Stimulated activated naive B cell treated with anti-CD40 and anti-IgM and Interleukin-4, amounts not matched to agents 10 μg/mL and 1 μg/mL and 100 μg/mL, for 72 hours (primary cell): ENCODE data around the gene RASSF7.

Experiments used
- ATAC-seq, 2 donors: fragments of 150-1000 bp; cut with Tn5 transposase; replicated peaks; 2 replicates each; pipeline ENCODE4 v1.10.0; 2021; ENCODE audit warnings: moderate library complexity in 1 of 2
- DNase-seq: peaks from one replicate; pipeline ENCODE4 v3.0.0; 2021
- H3K27ac Mint-ChIP-seq: one replicate; pipeline ENCODE4 v1.8.0; 2022; ENCODE audit warnings: mild to moderate bottlenecking, mixed read lengths
- H3K27me3 Mint-ChIP-seq, 2 donors: one replicate each; pipeline ENCODE4 v1.8.0; 2022; ENCODE audit warnings: mixed read lengths in 2 of 2
- H3K36me3 Mint-ChIP-seq, 2 donors: one replicate each; pipeline ENCODE4 v1.8.0; 2022; ENCODE audit warnings: mixed read lengths in 2 of 2, mild to moderate bottlenecking in 1 of 2
- H3K4me1 Mint-ChIP-seq, 2 donors: one replicate each; pipeline ENCODE4 v1.8.0; 2022; ENCODE audit warnings: mixed read lengths in 2 of 2, mild to moderate bottlenecking in 1 of 2
- H3K4me3 Mint-ChIP-seq, 2 donors: one replicate each; pipeline ENCODE4 v1.8.0; 2022; ENCODE audit warnings: mild to moderate bottlenecking in 2 of 2, mixed read lengths in 2 of 2, moderate library complexity in 1 of 2
- H3K9me3 Mint-ChIP-seq, 2 donors: one replicate each; pipeline ENCODE4 v1.8.0; 2022; ENCODE audit warnings: mixed read lengths in 2 of 2, mild to moderate bottlenecking in 1 of 2

RASSF7 gene

DNA sequence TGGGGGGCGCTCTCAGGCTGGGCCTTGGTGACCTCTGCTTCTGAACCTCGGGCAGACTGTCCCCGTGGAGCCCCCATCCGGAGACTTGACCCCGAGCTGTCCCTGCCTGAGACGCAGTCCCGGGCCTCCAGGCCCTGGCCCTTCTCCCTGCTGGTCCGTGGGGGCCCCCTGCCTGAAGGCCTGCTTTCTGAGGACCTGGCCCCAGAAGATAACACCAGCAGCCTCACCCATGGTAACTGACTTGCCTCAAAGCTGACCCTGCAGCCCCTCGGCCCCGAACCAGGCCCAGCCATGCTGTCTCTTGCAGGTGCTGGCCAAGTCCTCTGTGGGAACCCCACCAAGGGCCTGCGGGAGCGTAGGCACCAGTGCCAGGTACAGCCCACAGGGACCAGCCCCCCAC is 9.2 kb upstream of the RASSF7 start:
- H3K36me3 Mint-ChIP-seq = peaks cover 0 to 3% of the 10 kb centered on the region in 2 donors
- DNase-seq (no peak), ATAC-seq (no peak)
- H3K4me1 Mint-ChIP-seq = peaks cover 0 to 12% of the 10 kb centered on the region in 2 donors
- no peak overlapping the region for H3K4me3 Mint-ChIP-seq
- peaks cover 0 to 5% of the 10 kb centered on the region in 2 donors for H3K27me3 Mint-ChIP-seq
- H3K9me3 Mint-ChIP-seq = no peaks in the 10 kb centered on the region
- no peak overlapping the region for H3K27ac Mint-ChIP-seq

DNA sequence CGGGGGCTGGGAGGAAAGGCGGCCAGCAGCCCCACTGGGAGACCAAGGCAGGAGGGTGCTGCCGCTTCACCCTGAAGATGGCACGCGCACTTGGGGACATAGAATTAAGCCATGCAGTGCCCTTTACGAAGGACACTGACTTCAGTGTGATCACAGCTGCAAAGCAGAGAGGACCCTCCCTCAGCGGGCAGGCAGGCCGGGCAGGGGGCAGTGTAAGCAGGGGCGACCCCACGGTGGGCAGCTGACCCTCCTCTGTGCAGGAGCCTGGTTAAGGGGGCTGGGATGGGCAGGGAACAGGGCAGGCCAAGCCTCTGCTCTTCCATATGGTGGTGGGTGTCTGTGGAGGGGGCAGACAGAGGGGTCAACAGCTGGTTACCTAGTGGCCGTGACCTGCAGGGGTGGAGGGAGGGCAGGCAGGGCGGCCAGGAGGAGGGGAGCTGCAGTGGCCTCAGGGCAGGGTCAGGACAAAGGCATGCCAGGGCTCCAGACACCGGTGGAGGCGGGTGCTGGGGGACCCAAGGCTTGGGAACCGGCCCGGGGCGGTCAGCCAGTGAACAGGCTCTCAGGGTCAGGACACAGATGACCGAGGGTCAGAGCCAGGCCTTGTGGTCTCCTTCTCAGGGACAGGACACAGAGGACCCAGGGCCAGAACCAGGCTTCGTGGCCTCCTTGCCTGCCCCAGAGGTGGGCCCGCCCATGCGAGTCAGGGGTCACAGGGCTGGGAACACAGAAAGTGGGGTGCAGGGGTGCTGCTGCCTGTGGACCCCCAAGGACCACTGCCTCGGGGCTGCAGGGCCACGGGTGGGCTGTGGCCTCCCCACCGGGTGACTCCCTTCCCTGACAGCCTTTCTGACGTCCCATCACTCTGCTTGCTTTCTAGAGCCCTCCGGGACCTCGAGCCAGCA is 7.4 kb upstream of the RASSF7 start:
- no peak for ATAC-seq
- H3K4me1 Mint-ChIP-seq = peaks cover 0 to 12% of the 10 kb centered on the region in 2 donors
- H3K4me3 Mint-ChIP-seq = no peak overlapping the region
- peaks cover 0 to 3% of the 10 kb centered on the region in 2 donors for H3K36me3 Mint-ChIP-seq
- no peaks in the 10 kb centered on the region for H3K9me3 Mint-ChIP-seq
- peak overlapping the region; percentile 37 for H3K27ac Mint-ChIP-seq
- peaks cover 3 to 6% of the 10 kb centered on the region in 2 donors for H3K27me3 Mint-ChIP-seq
- DNase-seq = no peak

DNA sequence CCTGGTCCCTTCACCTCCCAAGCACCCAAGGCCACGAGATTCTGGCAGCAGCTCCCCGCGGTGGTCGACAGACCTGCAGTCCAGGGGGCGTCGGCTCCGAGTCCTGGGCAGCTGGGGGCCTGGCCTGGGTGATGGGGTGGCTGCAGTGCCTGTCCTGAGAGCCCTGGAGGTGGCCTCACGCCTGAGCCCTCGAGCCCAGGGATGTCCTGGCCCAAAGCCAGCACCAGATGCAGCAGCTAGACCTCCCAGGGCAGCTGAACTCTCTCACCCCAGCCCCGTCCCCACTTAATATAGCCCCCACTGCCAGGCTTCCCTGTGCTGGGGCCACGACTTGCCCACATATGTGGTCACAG is 6.8 kb upstream of the RASSF7 start:
- H3K27ac Mint-ChIP-seq = no peak overlapping the region
- H3K4me1 Mint-ChIP-seq = peaks cover 0 to 12% of the 10 kb centered on the region in 2 donors
- H3K9me3 Mint-ChIP-seq = no peaks in the 10 kb centered on the region
- peak overlapping the region; percentile 35 to 48 for H3K4me3 Mint-ChIP-seq
- DNase-seq (no peak), ATAC-seq (no peak)
- peaks cover 3 to 6% of the 10 kb centered on the region in 2 donors for H3K27me3 Mint-ChIP-seq
- H3K36me3 Mint-ChIP-seq = peaks cover 0 to 3% of the 10 kb centered on the region in 2 donors

DNA sequence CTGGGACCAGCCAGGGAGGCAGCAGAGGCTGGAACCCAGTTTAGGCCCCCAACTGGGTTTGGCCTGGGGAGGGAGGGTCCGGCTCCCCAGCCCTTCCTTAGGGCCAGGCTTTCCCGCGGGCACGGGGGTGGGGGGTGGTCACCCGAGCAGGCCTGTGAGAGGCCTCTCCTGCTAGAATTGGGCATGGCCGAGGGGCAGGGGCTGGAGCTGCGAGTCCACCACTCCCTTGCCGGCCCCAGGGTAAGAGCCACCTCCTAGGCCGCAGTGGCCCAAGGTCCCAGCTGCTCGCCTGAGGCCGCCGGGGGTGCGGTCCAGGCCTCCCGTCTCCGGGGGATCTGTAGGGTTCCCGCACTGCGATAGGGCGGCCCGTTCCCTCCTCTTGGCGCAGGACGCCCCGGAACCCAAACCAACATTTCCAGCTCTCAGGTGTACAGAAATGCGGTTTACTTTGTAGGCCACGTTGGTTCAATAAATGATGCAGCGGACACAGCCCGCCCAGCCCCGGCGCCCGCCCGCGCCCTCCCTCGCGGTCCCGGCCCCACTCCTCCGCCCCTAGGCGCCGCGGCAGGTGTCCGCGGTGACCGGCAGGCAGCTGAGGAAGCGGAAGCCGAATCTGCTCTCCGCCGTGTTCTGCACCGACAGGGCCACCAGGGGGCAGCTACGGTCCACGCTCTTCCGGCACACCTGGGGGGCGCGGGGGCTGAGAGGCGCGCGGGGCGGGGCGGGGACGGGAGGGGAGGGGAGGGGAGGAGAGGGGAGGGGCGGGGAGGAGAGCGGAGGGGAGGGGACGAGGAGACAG is 6.1 kb upstream of the RASSF7 start:
- DNase-seq (no peak), ATAC-seq (peak; percentile 86 to 89)
- H3K36me3 Mint-ChIP-seq = peaks cover 0 to 3% of the 10 kb centered on the region in 2 donors
- H3K27ac Mint-ChIP-seq = peak overlapping the region; percentile 31
- peaks cover 3 to 6% of the 10 kb centered on the region in 2 donors for H3K27me3 Mint-ChIP-seq
- H3K4me1 Mint-ChIP-seq = peaks cover 3 to 13% of the 10 kb centered on the region in 2 donors
- peak overlapping the region; percentile 64 to 66 for H3K4me3 Mint-ChIP-seq
- H3K9me3 Mint-ChIP-seq = no peaks in the 10 kb centered on the region

DNA sequence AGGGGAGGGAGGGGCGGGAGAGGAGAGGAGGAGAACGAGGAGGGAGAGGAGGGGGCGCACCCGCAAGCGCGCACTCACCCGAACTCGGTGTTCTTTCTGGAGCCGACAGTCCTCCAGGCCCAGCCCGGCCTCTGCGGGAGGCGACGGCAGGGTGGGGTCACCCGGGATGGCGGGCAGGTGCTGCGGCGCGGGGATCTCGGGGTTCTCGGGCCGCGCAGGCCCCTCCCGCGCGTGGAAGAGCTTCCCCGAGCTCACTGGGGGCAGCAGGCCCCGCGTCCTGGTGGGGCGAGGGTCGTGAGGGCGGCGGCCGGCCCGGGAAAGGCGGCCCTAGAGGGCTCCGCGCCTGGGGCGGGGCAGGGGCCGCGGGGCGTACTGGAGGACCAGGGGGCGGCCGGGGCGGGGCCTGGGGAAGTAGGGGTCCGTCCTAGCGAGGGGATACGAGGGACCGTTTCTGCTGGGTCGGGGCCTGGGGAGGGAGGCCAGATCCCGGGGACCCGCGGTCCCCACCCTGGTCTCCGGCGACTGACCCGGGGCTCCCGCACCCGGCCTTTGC is 5.5 kb upstream of the RASSF7 start:
- peak; percentile 8 to 14 for ATAC-seq
- no peak for DNase-seq
- peak overlapping the region; percentile 32 to 64 for H3K4me3 Mint-ChIP-seq

DNA sequence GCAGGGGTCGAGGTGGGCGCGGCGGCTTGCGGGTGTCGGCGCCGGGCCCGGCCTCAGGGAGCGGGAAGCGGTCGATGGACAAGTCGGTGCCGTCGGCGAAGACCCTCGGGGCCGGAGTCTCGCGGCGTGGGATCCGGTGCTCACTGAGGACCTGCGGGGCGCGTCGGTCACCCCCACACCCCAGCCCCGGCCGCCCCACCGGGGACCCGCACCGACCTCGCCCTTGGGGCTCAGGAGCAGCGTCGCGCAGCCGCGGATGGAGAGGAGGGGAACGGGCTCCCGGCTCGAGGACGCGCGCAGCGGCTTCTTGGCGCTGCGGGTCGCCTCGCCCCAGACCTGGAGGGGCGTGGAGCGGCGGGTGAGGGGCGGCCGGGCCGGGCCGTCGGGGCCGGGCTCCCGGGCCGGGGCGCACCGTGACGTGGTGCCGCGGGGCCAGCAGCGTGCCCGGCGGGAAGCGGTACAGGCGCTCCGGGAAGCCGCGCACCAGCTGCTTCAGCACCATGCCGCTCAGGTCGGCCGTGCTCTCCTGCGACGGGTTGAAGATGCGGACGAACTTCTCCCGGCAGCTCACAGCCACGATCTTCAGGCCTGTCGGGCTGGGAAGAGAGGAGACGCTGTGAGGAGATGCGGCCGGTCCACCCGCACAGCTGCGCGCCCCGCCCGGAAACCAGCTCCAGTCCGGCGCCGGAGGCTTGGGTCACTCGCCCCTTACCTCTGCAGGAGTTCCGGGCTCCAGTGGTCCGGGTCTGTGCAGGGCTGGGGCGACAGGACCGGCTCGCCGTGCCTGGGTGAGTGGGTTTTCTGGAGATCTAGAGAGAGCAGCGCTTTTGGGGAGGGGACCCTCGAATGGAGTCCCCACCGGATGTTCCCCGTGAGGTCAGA is 4.7 kb upstream of the RASSF7 start:
- H3K27ac Mint-ChIP-seq = peak overlapping the region; percentile 28
- peak overlapping the region in 1 of 2 donors; percentile 51 for H3K4me3 Mint-ChIP-seq
- peaks cover 8 to 21% of the 10 kb centered on the region in 2 donors for H3K4me1 Mint-ChIP-seq
- no peak for DNase-seq
- H3K36me3 Mint-ChIP-seq = no peaks in the 10 kb centered on the region
- no peaks in the 10 kb centered on the region for H3K9me3 Mint-ChIP-seq
- ATAC-seq = no peak
- H3K27me3 Mint-ChIP-seq = peaks cover 3 to 6% of the 10 kb centered on the region in 2 donors

More for the DNA sequence above, 5.5 kb upstream of the RASSF7 start:
- peaks cover 8 to 20% of the 10 kb centered on the region in 2 donors for H3K4me1 Mint-ChIP-seq
- H3K9me3 Mint-ChIP-seq = no peaks in the 10 kb centered on the region
- H3K36me3 Mint-ChIP-seq = peaks cover 0 to 1% of the 10 kb centered on the region in 2 donors
- peaks cover 3 to 6% of the 10 kb centered on the region in 2 donors for H3K27me3 Mint-ChIP-seq
- no peak overlapping the region for H3K27ac Mint-ChIP-seq

DNA sequence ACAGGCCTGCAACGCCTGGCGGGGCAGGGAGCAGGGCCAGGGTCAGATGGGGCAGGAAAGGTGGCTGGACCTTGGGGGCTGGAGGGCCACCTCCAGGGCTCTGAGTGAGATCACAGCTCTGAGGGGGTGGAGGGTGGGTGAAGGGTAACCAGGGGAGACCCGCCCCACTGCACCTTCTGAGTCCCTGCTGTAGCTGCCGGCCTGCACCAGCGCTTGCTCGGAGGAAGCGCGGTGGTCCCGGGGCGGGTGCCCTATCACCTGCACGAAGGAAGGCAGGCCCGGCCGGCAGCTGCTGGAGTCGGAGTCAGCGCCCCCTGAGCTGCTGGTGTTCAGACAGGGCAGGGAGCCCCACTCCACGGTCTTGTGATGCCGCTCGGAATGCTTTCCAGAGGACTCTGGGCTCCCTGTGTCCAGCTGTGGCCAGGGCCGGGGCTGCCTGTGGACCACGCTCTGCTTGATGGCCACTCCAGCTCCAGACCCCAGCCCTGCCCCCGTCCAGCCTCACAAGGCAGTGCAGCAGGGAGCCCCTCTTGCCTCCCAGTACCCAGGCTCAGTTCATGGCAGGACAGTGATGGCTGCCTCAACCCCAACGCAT is 4.0 kb upstream of the RASSF7 start:
- H3K27ac Mint-ChIP-seq = peak overlapping the region; percentile 28
- ATAC-seq = no peak
- no peak overlapping the region for H3K4me3 Mint-ChIP-seq
- H3K9me3 Mint-ChIP-seq = no peaks in the 10 kb centered on the region
- peaks cover 12 to 27% of the 10 kb centered on the region in 2 donors for H3K4me1 Mint-ChIP-seq
- H3K27me3 Mint-ChIP-seq = peaks cover 3 to 6% of the 10 kb centered on the region in 2 donors
- no peaks in the 10 kb centered on the region for H3K36me3 Mint-ChIP-seq
- no peak for DNase-seq

DNA sequence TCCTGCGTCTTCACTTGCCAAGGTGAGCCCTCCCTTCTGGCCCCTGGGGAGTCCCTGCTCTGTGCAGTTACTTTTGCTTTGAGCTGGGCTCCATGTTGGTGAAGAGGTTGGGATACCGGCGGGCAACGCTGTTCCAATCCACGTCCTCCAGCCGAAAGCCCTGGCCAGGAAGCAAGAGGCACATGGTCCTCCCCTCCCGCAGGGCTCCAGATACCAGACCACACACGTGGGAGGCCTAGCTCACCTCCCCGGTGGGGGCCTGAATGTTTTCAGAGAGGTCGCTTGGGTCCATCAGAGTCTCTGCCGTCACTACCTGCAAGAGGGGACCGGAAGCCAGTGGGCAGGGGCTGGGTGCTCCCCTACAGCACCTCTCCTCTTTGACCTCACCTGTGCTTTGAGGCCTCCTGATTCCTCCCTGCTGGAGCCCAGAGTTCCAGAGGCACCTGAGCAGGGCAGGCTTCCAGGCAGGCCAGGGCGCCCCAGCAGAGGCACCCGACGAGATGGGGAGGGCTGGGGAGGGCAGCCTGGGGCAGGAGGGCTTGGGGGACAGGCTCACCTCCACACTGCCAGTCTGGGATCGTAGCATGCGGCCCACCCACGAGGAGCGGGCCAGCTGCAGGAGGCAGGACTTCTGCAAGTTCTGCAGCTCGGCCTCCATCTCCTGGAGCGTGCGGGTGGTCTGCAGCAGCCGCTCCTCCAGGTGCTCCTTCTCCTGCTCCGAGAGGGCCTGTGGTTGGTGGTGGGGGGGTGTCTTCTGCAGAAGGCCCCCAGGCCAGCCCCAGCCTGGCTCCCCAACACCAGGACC is 3.2 kb upstream of the RASSF7 start:
- DNase-seq (no peak), ATAC-seq (no peak)
- Mint-ChIP-seq H3K27ac (no peak overlapping the region), H3K27me3 (peaks cover 3 to 6% of the 10 kb centered on the region in 2 donors), H3K4me3 (no peak overlapping the region), H3K4me1 (peaks cover 12 to 28% of the 10 kb centered on the region in 2 donors), H3K9me3 (no peaks in the 10 kb centered on the region), H3K36me3 (no peaks in the 10 kb centered on the region)

DNA sequence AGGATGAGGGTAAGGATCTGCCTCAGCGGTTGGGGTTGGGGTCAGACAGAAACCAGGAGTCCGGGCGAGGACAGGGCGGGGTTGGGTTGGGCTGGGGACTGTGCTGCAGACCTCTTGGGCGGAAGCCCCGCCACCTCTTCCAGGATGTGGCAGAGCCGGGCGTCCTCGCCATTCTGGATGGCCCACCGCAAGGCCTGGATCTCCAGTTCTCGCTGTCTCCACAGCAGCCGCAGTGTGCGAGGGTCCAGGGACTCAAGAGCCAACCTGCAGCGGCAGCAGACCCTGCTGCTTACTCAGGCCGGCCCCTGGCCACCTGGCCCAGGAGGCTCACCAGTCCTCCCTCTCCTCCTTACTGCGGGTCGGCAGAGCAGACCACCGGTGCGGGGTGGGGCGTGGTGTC is 2.3 kb upstream of the RASSF7 start:
- no peak overlapping the region for H3K27ac Mint-ChIP-seq
- H3K27me3 Mint-ChIP-seq = peaks cover 3 to 6% of the 10 kb centered on the region in 2 donors
- H3K9me3 Mint-ChIP-seq = no peaks in the 10 kb centered on the region
- no peak for ATAC-seq
- peaks cover 13 to 24% of the 10 kb centered on the region in 2 donors for H3K4me1 Mint-ChIP-seq
- peaks cover 1 to 2% of the 10 kb centered on the region in 2 donors for H3K36me3 Mint-ChIP-seq
- H3K4me3 Mint-ChIP-seq = no peak overlapping the region
- DNase-seq = no peak

DNA sequence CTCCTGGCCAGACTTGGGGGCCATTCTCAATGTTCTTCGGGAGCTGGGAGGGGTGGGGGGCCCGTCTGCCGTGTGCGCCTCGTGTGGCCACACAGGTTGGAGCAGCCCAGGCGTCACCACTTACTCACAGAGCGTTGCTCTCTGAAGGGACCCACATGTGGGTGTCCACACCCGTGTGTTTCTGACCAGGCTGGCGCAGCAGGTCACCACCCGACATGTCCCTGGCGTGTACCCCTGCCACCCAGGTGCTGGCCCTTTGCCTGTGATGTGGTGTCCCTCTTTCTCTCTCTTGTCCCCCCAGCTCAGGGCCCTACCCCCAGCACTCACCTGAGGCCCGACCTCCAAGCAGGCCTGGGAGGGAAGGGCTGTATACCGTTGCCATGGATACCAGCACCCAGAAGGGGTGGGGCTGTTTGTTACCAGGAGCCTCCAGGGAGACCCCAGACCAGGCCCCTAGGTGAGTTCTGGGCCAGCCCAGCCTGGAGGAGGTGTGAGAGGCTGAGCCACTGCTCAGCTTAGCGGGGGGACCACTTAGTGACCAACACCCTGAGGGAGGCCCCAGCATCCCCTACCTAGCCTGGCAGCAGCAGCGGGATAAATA is 1.6 kb upstream of the RASSF7 start:
- H3K9me3 Mint-ChIP-seq = no peaks in the 10 kb centered on the region
- no peak overlapping the region for H3K27ac Mint-ChIP-seq
- H3K27me3 Mint-ChIP-seq = peaks cover 3 to 6% of the 10 kb centered on the region in 2 donors
- H3K4me1 Mint-ChIP-seq = peaks cover 16 to 18% of the 10 kb centered on the region in 2 donors
- peaks cover 5% of the 10 kb centered on the region in 2 donors for H3K36me3 Mint-ChIP-seq
- DNase-seq = no peak
- no peak for ATAC-seq
- peak overlapping the region in 1 of 2 donors; percentile 41 for H3K4me3 Mint-ChIP-seq

DNA sequence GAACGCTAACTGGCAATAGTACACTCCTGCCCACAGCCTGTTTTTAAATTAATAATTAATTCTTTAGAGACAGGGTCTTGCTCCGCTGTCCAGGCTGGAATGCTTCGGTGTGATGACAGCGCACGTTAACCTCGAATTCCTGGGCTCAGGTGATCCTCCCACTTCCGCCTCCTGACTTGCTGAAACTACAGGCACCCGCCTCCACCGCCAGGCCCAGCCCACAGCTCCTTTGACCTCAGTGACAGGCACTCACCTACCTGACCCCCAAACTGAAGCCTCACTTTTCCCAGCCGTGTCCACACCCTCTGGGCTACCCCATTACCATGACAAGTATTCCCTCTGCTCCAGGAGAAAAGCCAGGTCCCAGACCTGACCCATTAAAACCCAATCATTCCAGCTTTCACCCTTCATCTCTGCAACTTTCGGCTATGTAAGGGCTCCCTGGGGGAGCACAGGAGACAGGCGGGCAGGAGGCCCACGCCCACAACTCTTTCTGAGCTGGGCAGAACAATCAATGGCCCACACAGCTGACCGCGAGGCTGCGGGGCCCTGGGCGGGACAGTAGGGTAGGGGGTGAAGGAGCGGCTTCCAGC is 962 bp upstream of the RASSF7 start:
- H3K27me3 Mint-ChIP-seq = peaks cover 3 to 6% of the 10 kb centered on the region in 2 donors
- H3K4me3 Mint-ChIP-seq = peak overlapping the region; percentile 78 to 92
- H3K4me1 Mint-ChIP-seq = peaks cover 16% of the 10 kb centered on the region in 2 donors
- peak overlapping the region; percentile 82 for H3K27ac Mint-ChIP-seq
- no peaks in the 10 kb centered on the region for H3K9me3 Mint-ChIP-seq
- no peak for ATAC-seq
- DNase-seq = no peak
- peaks cover 8% of the 10 kb centered on the region in 2 donors for H3K36me3 Mint-ChIP-seq
